ENCODE measurements around the gene CEP131.

CEP131 gene

GRCh38 chr17:81240761-81241160 is 18.0 kb upstream of the CEP131 start:
- in situ Hi-C loops (cut with MboI; ENCODE audit: low sequenced_read_pairs) = no loop called here

DNA sequence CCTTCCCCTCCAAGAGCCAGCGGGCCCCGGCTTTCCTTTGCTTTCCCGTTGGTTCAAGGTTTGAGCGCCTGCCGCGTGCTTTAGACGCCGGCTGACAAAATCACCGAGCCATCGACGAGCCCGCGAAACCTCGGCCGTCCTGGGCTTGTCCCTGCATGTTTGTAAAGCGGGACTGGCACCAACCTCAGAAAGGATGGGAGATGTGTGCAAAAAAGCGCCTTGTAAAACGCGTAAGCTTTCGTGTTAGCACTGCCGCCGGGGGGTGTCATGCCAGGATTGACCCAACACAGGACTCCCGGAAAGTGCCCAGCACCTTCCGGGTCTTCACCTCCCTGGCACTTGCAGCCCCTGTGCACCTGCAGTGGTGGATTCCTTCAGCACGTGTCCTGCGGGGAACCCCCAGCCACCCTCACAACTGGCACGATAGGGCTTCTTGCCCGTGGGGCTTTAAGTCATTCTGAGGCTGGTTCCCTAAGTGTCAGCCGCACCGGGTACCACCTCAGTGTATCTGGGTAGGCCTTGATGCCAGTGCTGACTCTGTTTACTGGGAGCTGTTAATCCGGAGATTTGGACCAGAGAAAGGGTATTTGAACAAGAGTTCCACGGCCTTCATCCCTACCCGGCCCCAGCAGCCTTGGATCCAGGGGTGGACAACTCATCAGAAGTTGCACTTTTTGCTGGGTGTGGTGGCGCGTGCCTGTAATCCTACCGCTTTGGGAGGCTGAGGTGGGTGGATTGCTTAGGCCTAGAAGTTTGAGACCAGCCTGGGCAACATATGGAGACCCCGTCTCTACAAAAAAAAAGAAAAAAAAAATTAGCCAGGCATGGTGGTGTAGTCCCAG is 17.2 kb upstream of the CEP131 start:
- in situ Hi-C loops (cut with MboI; ENCODE audit: low sequenced_read_pairs) = loop anchor here (5.0 kb wide), 1 partner anchor 88 kb away; no protein-coding TSS in a partner anchor

- in situ Hi-C loops (cut with MboI; ENCODE audit: low sequenced_read_pairs) = loop anchor here (5.0 kb wide), 1 partner anchor 87 kb away; no protein-coding TSS in a partner anchor
Observed at GRCh38 chr17:81238815-81239713, 16.3 kb upstream of the CEP131 start, which contains the start of the genes NDUFAF8 and TEPSIN. Gene NDUFAF8, plus strand, starts transcription at chr17:81239318. Its CDS starts 46 bp downstream, at chr17:81239364. Gene TEPSIN, minus strand, starts transcription at chr17:81239055. Its CDS starts 22 bp downstream, at chr17:81239033.

GRCh38 chr17:81238490-81238814 is 15.7 kb upstream of the CEP131 start:
- in situ Hi-C loops (cut with MboI; ENCODE audit: low sequenced_read_pairs) = loop anchor here (5.0 kb wide), 1 partner anchor 86 kb away; no protein-coding TSS in a partner anchor

DNA sequence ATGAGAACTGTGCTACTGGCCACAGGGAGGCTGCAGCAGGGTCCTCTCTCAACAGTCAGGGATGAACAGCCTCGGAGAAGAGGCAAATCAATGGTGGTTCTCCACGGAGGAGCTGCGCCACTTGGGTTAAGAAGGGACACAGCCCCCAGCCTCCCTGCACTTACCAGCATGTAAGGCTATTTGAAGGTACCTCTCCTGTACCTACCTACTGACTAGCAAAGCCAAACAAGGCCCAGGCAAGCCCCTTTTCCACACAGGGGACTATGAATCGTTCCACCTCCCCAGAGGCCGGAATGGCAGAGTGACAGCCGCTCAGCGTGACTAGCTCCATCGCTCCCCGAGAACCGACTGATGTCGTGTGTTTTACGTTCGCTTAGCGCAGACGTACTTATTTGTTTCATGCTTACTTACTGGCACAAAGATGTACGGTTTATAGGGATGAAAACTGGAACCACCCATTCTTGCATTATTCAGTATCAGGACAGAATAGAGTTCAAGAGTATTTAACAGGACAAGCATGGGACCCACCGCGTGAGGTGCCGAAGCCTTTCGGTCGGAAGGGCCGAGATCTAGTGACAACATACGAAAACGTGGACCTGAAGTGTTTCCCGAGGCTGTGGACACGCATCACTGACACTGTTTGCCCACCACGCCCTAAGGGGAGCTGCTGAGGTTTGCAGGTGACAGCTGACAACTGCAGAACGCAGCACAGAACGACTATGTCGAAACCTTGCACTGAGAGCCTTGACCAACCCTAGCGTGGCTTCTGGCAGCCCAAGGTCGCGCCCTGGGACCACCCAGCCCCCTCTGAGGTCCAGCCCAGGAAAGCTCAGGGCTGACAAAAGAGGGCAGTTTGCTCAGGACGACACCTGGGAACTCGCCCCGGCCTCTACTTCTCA is 15.1 kb upstream of the CEP131 start:
- in situ Hi-C loops (cut with MboI; ENCODE audit: low sequenced_read_pairs) = loop anchor here (5.0 kb wide), 1 partner anchor 86 kb away; no protein-coding TSS in a partner anchor

GRCh38 chr17:81236784-81237183 is 14.0 kb upstream of the CEP131 start:
- in situ Hi-C loops (cut with MboI; ENCODE audit: low sequenced_read_pairs) = loop anchor here (5.0 kb wide), 1 partner anchor 84 kb away; no protein-coding TSS in a partner anchor

GRCh38 chr17:81235822-81236740 is 13.3 kb upstream of the CEP131 start:
- in situ Hi-C loops (cut with MboI; ENCODE audit: low sequenced_read_pairs) = loop anchor here (5.0 kb wide), 1 partner anchor 84 kb away; no protein-coding TSS in a partner anchor

GRCh38 chr17:81234940-81235821 is 12.4 kb upstream of the CEP131 start:
- in situ Hi-C loops (cut with MboI; ENCODE audit: low sequenced_read_pairs) = loop anchor here (5.0 kb wide), 1 partner anchor 83 kb away; no protein-coding TSS in a partner anchor

DNA sequence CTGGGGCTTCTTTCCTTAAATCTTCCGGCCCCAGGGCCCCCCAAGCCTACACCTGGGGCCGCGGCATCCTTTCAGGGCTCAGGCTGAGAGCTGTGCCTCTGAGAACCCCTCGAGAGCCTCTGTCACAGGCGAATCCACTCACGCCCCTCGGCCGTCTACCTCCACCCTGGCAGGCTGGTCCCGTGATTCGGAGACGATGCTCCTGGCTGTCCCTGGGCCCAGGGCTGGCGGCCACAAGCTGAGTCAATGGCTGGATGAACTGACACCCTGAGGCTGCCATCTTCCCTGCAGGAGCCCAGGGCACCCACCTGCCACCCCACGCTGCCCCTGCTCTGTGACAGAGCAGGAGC is 11.7 kb upstream of the CEP131 start:
- in situ Hi-C loops (cut with MboI; ENCODE audit: low sequenced_read_pairs) = no loop called here

DNA sequence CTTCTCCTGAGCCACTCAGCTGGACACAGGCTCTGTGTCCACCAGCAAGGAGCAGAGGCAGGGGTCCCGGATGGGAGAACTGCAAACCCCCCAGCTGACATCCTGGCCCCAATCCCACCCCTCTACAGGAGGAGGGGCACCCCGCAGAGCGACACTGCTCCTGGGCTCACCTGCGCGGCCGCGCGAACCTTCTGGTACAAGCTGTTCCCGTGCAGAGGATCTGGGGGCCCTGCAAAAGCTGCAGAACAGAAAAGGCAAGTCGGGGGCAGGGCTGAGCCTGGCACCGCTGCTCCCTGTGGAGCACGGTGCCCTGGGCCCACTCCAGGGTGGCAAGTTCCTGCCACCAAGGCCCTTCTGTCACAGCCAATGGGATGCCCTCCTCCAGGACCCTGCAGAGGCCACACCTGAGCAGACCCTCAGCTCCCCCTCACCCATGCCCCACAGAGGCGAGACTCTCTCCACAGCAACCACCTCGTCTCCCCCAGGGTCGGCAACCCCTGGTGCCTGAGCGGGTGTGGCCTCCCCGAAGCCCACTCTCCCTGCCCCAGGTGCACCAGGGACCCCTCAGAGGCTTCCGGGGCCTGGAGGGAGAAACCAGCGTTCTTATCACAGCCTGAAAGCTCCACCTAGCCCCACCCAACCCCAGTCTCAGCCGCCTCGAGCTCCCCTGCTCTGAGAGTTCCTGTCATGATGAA is 11.2 kb upstream of the CEP131 start:
- in situ Hi-C loops (cut with MboI; ENCODE audit: low sequenced_read_pairs) = no loop called here

GRCh38 chr17:81233316-81233715 is 10.6 kb upstream of the CEP131 start:
- in situ Hi-C loops (cut with MboI; ENCODE audit: low sequenced_read_pairs) = no loop called here

- in situ Hi-C loops (cut with MboI; ENCODE audit: low sequenced_read_pairs) = no loop called here
Observed at GRCh38 chr17:81232616-81233241, 10.0 kb upstream of the CEP131 start.

- in situ Hi-C loops (cut with MboI; ENCODE audit: low sequenced_read_pairs) = no loop called here
Observed at GRCh38 chr17:81231766-81232581, 9.2 kb upstream of the CEP131 start.

DNA sequence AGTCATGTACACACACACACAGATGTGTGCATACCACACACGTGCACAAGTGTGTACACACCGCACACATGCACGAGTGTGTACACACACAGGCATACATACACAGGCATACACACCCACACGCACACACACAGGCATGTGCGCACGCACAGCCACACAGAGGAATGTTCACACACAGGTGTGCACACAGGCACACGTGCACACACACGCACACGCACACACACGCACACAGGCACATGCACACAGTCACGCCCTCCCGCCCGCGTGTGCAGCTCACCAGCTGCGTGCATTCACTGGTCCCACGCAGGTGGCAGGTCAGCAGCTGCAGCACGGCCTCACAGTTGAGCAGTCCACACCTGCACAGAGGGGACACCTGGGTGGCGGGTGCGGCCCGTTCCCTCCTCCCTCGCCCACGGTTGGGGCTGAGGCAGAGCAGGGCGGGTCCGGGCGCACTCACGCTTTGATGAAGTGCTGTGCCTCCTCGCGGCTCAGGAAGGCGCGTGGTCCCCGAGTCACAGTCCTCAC is 8.4 kb upstream of the CEP131 start:
- in situ Hi-C loops (cut with MboI; ENCODE audit: low sequenced_read_pairs) = no loop called here

DNA sequence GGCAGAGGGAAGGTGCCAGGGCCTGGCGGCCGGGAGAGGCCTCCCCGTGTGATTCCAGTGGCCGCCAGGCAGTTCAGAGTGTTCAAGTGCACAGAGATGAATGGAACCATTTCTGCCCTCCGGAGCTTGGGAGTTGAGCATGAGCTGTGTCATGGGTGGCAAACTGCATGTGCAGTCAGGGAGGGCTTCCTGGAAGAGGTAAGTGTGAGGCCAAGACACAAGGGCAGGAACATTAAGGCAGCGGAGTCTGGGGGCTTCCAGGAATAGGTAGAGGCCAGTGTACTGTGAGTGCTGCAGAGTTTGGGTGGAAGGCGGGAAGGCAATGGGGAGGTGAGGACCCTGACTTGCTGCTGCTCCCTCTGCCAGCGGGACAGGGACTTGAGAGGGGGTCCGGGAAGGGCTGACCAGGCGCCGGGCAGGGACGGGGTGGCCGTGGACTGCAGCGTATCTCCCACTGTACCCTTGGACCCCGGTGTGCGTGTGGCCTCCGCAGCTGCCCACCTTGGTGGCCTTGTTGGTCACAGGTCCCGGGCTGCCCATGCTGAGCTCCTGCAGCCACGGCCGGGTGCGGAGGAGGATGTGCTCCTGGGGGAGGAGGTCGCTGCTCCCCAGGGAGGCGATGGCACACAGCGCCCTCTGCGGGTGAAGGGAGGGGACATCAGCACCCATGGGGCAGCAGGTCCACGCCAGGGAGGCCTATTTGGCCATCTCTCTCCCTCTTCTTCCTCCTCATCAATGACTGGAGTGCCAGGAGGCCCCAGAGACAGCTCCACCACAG is 7.5 kb upstream of the CEP131 start:
- in situ Hi-C loops (cut with MboI; ENCODE audit: low sequenced_read_pairs) = no loop called here

DNA sequence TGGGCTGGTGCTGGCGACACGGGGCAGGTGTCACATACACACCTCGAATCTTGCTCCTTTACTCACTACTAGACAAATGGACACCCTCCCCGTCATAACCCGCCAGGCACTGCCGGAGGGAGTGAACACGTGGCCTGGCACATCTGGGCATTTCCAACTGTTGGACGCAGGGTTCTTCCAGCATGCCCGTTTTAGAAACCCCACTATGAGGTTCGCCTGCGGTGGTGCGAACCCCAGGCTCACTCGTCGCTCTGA is 6.8 kb upstream of the CEP131 start:
- in situ Hi-C loops (cut with MboI; ENCODE audit: low sequenced_read_pairs) = no loop called here

Measured in HL-60/S4 (cell line).